K562 (cell line): Measurements from ENCODE around the gene ZMYND15. TPM values are rescaled to one million over a fixed set of nuclear protein-coding genes. Genes with fewer than 3 reads are reported as not detected.

ENCODE experiments used
- CAMTA2 ChIP-seq: fragments of 250-450 bp; sonication (Bioruptor Pico); conservative IDR thresholded peaks from 2 replicates; pipeline ENCODE4 v1.5.1; 2022
- GABPA ChIP-seq: fragments of 200-800 bp; sonication (Bioruptor generic); conservative IDR thresholded peaks from 2 replicates; pipeline ENCODE4 v1.6.1; 2016; ENCODE audit warnings: low read depth, missing genetic modification characterization, missing compliant biosample characterization
- KAT7 ChIP-seq: sonication (generic); formaldehyde crosslinking; IDR thresholded peaks from 2 replicates; pipeline ENCODE4 v1.8.0; 2022; ENCODE audit warnings: missing genetic modification reagents, mild to moderate bottlenecking, borderline replicate concordance
- NCOA6 ChIP-seq: fragments of 450-650 bp; IDR thresholded peaks from 2 replicates; pipeline ENCODE4 v1.6.1; 2017; ENCODE audit warnings: mild to moderate bottlenecking
- TCF3 ChIP-seq: sonication (generic); formaldehyde crosslinking; IDR thresholded peaks from 2 replicates; pipeline ENCODE4 v1.4.0; 2020; ENCODE audit warnings: mild to moderate bottlenecking, missing genetic modification reagents
- polyA plus RNA-seq, 8 experiments: library from polyadenylated mRNA; depleted of rRNA in 4 of 8; stranded (reverse) in 5 of 8; unstranded in 3 of 8; fragments of >200 nt; fragmentation: Nextera tagmentation in 2 of 8; fragmentation: Illumina TruSeq in 1 of 8; extraction: Ambion mirVana in 2 of 8; extraction: Trizol in 1 of 8; gene quantifications; 2 replicates each; pipeline versions ENCODE4 v1.2.1 to v1.2.3, GENCODE V29; 2011 to 2014; ENCODE audit warnings: inconsistent platforms in 1 of 8, missing spikeins in 1 of 8
- total RNA-seq, 7 experiments: library from RNA; depleted of rRNA in 6 of 7; stranded (reverse); fragments of >200 nt in 6 of 7; fragmentation: Illumina TruSeq in 2 of 7; extraction: Trizol in 2 of 7; gene quantifications; 2 replicates each; pipeline versions ENCODE4 v1.2.1 to v1.2.3, GENCODE V29; 2011 to 2021; ENCODE audit warnings: low replicate concordance in 1 of 7
- TF ChIP-seq, protein P1 (sequence below): fragments of 150-350 bp; IDR thresholded peaks from 2 replicates; pipeline ENCODE4 v1.6.1; 2014; ENCODE audit warnings: low read depth, mild to moderate bottlenecking, low read length, borderline replicate concordance
- TF ChIP-seq, protein P2 (sequence below): fragments of 250-450 bp; sonication (Bioruptor Pico); IDR thresholded peaks from 2 replicates; pipeline ENCODE4 v1.5.0; 2021; ENCODE audit warnings: mild to moderate bottlenecking, borderline replicate concordance

ZMYND15 gene
- total and polyA plus RNA-seq, 9 of the 15 experiments (the other 6 are each of a cell fraction or from before 2014, with no cell fraction given): 0.09 TPM; not detected in 8

GRCh38 chr17:4772235-4772613, 32.6 kb downstream of the ZMYND15 start (continued):
- TF ChIP-seq, protein P1, sequence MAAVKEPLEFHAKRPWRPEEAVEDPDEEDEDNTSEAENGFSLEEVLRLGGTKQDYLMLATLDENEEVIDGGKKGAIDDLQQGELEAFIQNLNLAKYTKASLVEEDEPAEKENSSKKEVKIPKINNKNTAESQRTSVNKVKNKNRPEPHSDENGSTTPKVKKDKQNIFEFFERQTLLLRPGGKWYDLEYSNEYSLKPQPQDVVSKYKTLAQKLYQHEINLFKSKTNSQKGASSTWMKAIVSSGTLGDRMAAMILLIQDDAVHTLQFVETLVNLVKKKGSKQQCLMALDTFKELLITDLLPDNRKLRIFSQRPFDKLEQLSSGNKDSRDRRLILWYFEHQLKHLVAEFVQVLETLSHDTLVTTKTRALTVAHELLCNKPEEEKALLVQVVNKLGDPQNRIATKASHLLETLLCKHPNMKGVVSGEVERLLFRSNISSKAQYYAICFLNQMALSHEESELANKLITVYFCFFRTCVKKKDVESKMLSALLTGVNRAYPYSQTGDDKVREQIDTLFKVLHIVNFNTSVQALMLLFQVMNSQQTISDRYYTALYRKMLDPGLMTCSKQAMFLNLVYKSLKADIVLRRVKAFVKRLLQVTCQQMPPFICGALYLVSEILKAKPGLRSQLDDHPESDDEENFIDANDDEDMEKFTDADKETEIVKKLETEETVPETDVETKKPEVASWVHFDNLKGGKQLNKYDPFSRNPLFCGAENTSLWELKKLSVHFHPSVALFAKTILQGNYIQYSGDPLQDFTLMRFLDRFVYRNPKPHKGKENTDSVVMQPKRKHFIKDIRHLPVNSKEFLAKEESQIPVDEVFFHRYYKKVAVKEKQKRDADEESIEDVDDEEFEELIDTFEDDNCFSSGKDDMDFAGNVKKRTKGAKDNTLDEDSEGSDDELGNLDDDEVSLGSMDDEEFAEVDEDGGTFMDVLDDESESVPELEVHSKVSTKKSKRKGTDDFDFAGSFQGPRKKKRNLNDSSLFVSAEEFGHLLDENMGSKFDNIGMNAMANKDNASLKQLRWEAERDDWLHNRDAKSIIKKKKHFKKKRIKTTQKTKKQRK: no peak
- TF ChIP-seq GABPA (tag) (no peak), KAT7 (CRISPR knock-in tag) (no peak), NCOA6 (no peak), CAMTA2 (CRISPR knock-in tag) (no peak), TCF3 (CRISPR knock-in tag) (no peak)
- TF ChIP-seq, protein P2, sequence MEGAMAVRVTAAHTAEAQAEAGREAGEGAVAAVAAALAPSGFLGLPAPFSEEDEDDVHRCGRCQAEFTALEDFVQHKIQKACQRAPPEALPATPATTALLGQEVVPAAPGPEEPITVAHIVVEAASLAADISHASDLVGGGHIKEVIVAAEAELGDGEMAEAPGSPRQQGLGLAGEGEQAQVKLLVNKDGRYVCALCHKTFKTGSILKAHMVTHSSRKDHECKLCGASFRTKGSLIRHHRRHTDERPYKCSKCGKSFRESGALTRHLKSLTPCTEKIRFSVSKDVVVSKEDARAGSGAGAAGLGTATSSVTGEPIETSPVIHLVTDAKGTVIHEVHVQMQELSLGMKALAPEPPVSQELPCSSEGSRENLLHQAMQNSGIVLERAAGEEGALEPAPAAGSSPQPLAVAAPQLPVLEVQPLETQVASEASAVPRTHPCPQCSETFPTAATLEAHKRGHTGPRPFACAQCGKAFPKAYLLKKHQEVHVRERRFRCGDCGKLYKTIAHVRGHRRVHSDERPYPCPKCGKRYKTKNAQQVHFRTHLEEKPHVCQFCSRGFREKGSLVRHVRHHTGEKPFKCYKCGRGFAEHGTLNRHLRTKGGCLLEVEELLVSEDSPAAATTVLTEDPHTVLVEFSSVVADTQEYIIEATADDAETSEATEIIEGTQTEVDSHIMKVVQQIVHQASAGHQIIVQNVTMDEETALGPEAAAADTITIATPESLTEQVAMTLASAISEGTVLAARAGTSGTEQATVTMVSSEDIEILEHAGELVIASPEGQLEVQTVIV (CRISPR knock-in tag): no peak
